Activated CD4-positive, alpha-beta T cell treated with anti-CD3 and anti-CD28 coated beads, Interleukin-2, amount 50 U/mL, for 24 hours (primary cell): ENCODE measurements around the gene TMEM129.

Experiments used
- DNase-seq, 2 donors: peaks; one replicate each; pipeline ENCODE4 v3.0.0-alpha.2; 2020; ENCODE audit warnings: low read depth in 1 of 2, low spot score in 1 of 2

The TMEM129 gene

GRCh38 chr4:1758306-1759121 lies 37.4 kb upstream of the TMEM129 start:
- DNase-seq = no peak

- no peak for DNase-seq
Measured at GRCh38 chr4:1757836-1758235, 36.7 kb upstream of the TMEM129 start.

- no peak for DNase-seq
Measured at GRCh38 chr4:1756893-1757779, 36.0 kb upstream of the TMEM129 start.

GRCh38 chr4:1756079-1756478 lies 35.0 kb upstream of the TMEM129 start:
- no peak for DNase-seq

GRCh38 chr4:1755297-1755696 lies 34.2 kb upstream of the TMEM129 start:
- no peak for DNase-seq

- DNase-seq = no peak
Measured at GRCh38 chr4:1754336-1754735, 33.2 kb upstream of the TMEM129 start.

GRCh38 chr4:1753697-1754311 lies 32.7 kb upstream of the TMEM129 start:
- no peak for DNase-seq

GRCh38 chr4:1753294-1753696 lies 32.2 kb upstream of the TMEM129 start:
- no peak for DNase-seq

- no peak for DNase-seq
Measured at GRCh38 chr4:1752284-1753041, 31.3 kb upstream of the TMEM129 start.

- no peak for DNase-seq
Measured at GRCh38 chr4:1751919-1752283, 30.8 kb upstream of the TMEM129 start.

GRCh38 chr4:1751155-1751918 lies 30.2 kb upstream of the TMEM129 start:
- no peak for DNase-seq

GRCh38 chr4:1750381-1751154 lies 29.4 kb upstream of the TMEM129 start:
- DNase-seq = no peak

GRCh38 chr4:1749826-1750225 lies 28.7 kb upstream of the TMEM129 start:
- no peak for DNase-seq

GRCh38 chr4:1749370-1749769 lies 28.2 kb upstream of the TMEM129 start:
- no peak for DNase-seq

- DNase-seq = peak; percentile 61 to 75
Measured at GRCh38 chr4:1748465-1748995, 27.4 kb upstream of the TMEM129 start.

GRCh38 chr4:1747603-1747967 lies 26.5 kb upstream of the TMEM129 start:
- DNase-seq = no peak

- no peak for DNase-seq
Measured at GRCh38 chr4:1746919-1747602, 25.9 kb upstream of the TMEM129 start.

GRCh38 chr4:1746265-1746691 lies 25.2 kb upstream of the TMEM129 start:
- peak; percentile 66 to 72 for DNase-seq

GRCh38 chr4:1745697-1746096 lies 24.6 kb upstream of the TMEM129 start:
- DNase-seq = no peak
